ENCODE results near the gene HRG.

DNA sequence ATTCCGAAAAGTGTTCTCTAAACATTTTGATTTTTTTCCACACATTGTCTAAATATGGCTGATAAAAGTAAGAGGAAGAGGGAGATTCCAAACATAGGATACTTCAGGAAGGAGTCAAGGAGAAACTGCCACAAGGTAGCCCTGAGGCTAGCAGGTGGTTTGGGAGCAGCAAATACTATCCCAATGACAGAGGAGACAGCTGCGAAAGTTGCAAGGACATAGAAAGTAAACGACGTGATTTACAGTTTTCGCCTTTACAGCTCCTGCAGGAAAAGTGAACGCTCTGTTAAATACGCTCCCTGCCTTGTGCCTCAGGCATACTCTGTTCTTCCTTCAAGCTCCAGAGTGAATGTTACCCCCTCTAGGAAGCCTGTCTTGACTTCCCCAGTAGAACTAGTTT lies 29.3 kb upstream of the HRG start:
- TF ChIP-seq POLR2A (IDR thresholded peaks at IDR 0.05; ENCODE audit: low read length) (no peak), GATA1 (IDR thresholded peaks at IDR 0.05; ENCODE audit: low read depth, low read length) (no peak)
